ENCODE measurements around the gene COBL. TPM values are rescaled to one million over a fixed set of nuclear protein-coding genes. Genes with fewer than 3 reads are reported as not detected.
"Not testable (repeated sequence)": the region's sequence is repeated elsewhere in the genome, so short reads cannot be mapped to it uniquely, and the experiment has no call there.

Gene COBL
- total RNA-seq, 1 donor from 2014 or later: 53.2 TPM

GRCh38 chr7:51220226-51220625 lies 96.4 kb downstream of the COBL start:
- no peak overlapping the region for H3K27ac ChIP-seq (ENCODE audit: low read depth, low read length)
- no peaks in the 10 kb centered on the region for H3K27me3 ChIP-seq (ENCODE audit: control insufficient read depth in 3 of 3, insufficient read depth in 3 of 3, low read length in 3 of 3)
- H3K9ac ChIP-seq (ENCODE audit: low read depth in 1 of 3, low read length in 3 of 3): no peak overlapping the region
- no peaks in the 10 kb centered on the region for H3K9me3 ChIP-seq (ENCODE audit: control insufficient read depth in 3 of 3, low read length in 3 of 3)
- H3K4me1 ChIP-seq (ENCODE audit: control insufficient read depth in 3 of 3, insufficient read depth in 3 of 3, low read length in 3 of 3): peaks cover 2 to 13% (median 2%) of the 10 kb centered on the region in 3 donors
- H3K36me3 ChIP-seq (ENCODE audit: control insufficient read depth in 3 of 3, insufficient read depth in 3 of 3, low read length in 3 of 3): no peaks in the 10 kb centered on the region
- no peak overlapping the region for H3K4me3 ChIP-seq (ENCODE audit: low read length in 3 of 3)

- no peaks in the 10 kb centered on the region for H3K36me3 ChIP-seq (ENCODE audit: control insufficient read depth in 3 of 3, insufficient read depth in 3 of 3, low read length in 3 of 3)
- H3K9me3 ChIP-seq (ENCODE audit: control insufficient read depth in 3 of 3, low read length in 3 of 3): no peaks in the 10 kb centered on the region
- peaks cover 0 to 6% (median 0%) of the 10 kb centered on the region in 3 donors for H3K4me1 ChIP-seq (ENCODE audit: control insufficient read depth in 3 of 3, insufficient read depth in 3 of 3, low read length in 3 of 3)
- H3K4me3 ChIP-seq (ENCODE audit: low read length in 3 of 3): no peak overlapping the region
- no peak overlapping the region for H3K9ac ChIP-seq (ENCODE audit: low read depth in 1 of 3, low read length in 3 of 3)
- H3K27ac ChIP-seq (ENCODE audit: low read depth, low read length): no peak overlapping the region
- no peaks in the 10 kb centered on the region for H3K27me3 ChIP-seq (ENCODE audit: control insufficient read depth in 3 of 3, insufficient read depth in 3 of 3, low read length in 3 of 3)
These were observed 97.2 kb downstream of the COBL start for GRCh38 chr7:51219261-51219988.

GRCh38 chr7:51217804-51218203 lies 98.8 kb downstream of the COBL start:
- no peak overlapping the region for H3K27ac ChIP-seq (ENCODE audit: low read depth, low read length)
- H3K4me1 ChIP-seq (ENCODE audit: control insufficient read depth in 3 of 3, insufficient read depth in 3 of 3, low read length in 3 of 3): no peaks in the 10 kb centered on the region
- H3K36me3 ChIP-seq (ENCODE audit: control insufficient read depth in 3 of 3, insufficient read depth in 3 of 3, low read length in 3 of 3): no peaks in the 10 kb centered on the region
- H3K27me3 ChIP-seq (ENCODE audit: control insufficient read depth in 3 of 3, insufficient read depth in 3 of 3, low read length in 3 of 3): no peaks in the 10 kb centered on the region
- no peak overlapping the region for H3K9ac ChIP-seq (ENCODE audit: low read depth in 1 of 3, low read length in 3 of 3)
- no peaks in the 10 kb centered on the region for H3K9me3 ChIP-seq (ENCODE audit: control insufficient read depth in 3 of 3, low read length in 3 of 3)
- no peak overlapping the region for H3K4me3 ChIP-seq (ENCODE audit: low read length in 3 of 3)

GRCh38 chr7:51214098-51214497 lies 102.5 kb downstream of the COBL start:
- H3K4me1 ChIP-seq (ENCODE audit: control insufficient read depth in 3 of 3, insufficient read depth in 3 of 3, low read length in 3 of 3): no peaks in the 10 kb centered on the region
- no peak overlapping the region for H3K4me3 ChIP-seq (ENCODE audit: low read length in 3 of 3)
- H3K9me3 ChIP-seq (ENCODE audit: control insufficient read depth in 3 of 3, low read length in 3 of 3): no peaks in the 10 kb centered on the region
- H3K27ac ChIP-seq (ENCODE audit: low read depth, low read length): no peak overlapping the region
- H3K36me3 ChIP-seq (ENCODE audit: control insufficient read depth in 3 of 3, insufficient read depth in 3 of 3, low read length in 3 of 3): no peaks in the 10 kb centered on the region
- H3K27me3 ChIP-seq (ENCODE audit: control insufficient read depth in 3 of 3, insufficient read depth in 3 of 3, low read length in 3 of 3): no peaks in the 10 kb centered on the region
- H3K9ac ChIP-seq (ENCODE audit: low read depth in 1 of 3, low read length in 3 of 3): no peak overlapping the region

GRCh38 chr7:51213618-51214017 lies 103.0 kb downstream of the COBL start:
- Histone ChIP-seq H3K9me3 (ENCODE audit: control insufficient read depth in 3 of 3, low read length in 3 of 3) (no peaks in the 10 kb centered on the region), H3K4me1 (ENCODE audit: control insufficient read depth in 3 of 3, insufficient read depth in 3 of 3, low read length in 3 of 3) (no peaks in the 10 kb centered on the region), H3K27ac (ENCODE audit: low read depth, low read length) (no peak overlapping the region), H3K9ac (ENCODE audit: low read depth in 1 of 3, low read length in 3 of 3) (no peak overlapping the region), H3K27me3 (ENCODE audit: control insufficient read depth in 3 of 3, insufficient read depth in 3 of 3, low read length in 3 of 3) (no peaks in the 10 kb centered on the region), H3K36me3 (ENCODE audit: control insufficient read depth in 3 of 3, insufficient read depth in 3 of 3, low read length in 3 of 3) (no peaks in the 10 kb centered on the region), H3K4me3 (ENCODE audit: low read length in 3 of 3) (no peak overlapping the region)

GRCh38 chr7:51210766-51211165 lies 105.8 kb downstream of the COBL start:
- Histone ChIP-seq H3K27me3 (ENCODE audit: control insufficient read depth in 3 of 3, insufficient read depth in 3 of 3, low read length in 3 of 3) (no peaks in the 10 kb centered on the region), H3K4me1 (ENCODE audit: control insufficient read depth in 3 of 3, insufficient read depth in 3 of 3, low read length in 3 of 3) (no peaks in the 10 kb centered on the region), H3K9ac (ENCODE audit: low read depth in 1 of 3, low read length in 3 of 3) (no peak overlapping the region), H3K4me3 (ENCODE audit: low read length in 3 of 3) (no peak overlapping the region), H3K27ac (ENCODE audit: low read depth, low read length) (no peak overlapping the region), H3K36me3 (ENCODE audit: control insufficient read depth in 3 of 3, insufficient read depth in 3 of 3, low read length in 3 of 3) (no peaks in the 10 kb centered on the region), H3K9me3 (ENCODE audit: control insufficient read depth in 3 of 3, low read length in 3 of 3) (no peaks in the 10 kb centered on the region)

- no peak overlapping the region for H3K27ac ChIP-seq (ENCODE audit: low read depth, low read length)
- H3K9me3 ChIP-seq (ENCODE audit: control insufficient read depth in 3 of 3, low read length in 3 of 3): no peaks in the 10 kb centered on the region
- no peaks in the 10 kb centered on the region for H3K4me1 ChIP-seq (ENCODE audit: control insufficient read depth in 3 of 3, insufficient read depth in 3 of 3, low read length in 3 of 3)
- no peak overlapping the region for H3K4me3 ChIP-seq (ENCODE audit: low read length in 3 of 3)
- no peaks in the 10 kb centered on the region for H3K27me3 ChIP-seq (ENCODE audit: control insufficient read depth in 3 of 3, insufficient read depth in 3 of 3, low read length in 3 of 3)
- H3K9ac ChIP-seq (ENCODE audit: low read depth in 1 of 3, low read length in 3 of 3): no peak overlapping the region
- H3K36me3 ChIP-seq (ENCODE audit: control insufficient read depth in 3 of 3, insufficient read depth in 3 of 3, low read length in 3 of 3): no peaks in the 10 kb centered on the region
These were observed 107.2 kb downstream of the COBL start for GRCh38 chr7:51209426-51209825.

GRCh38 chr7:51208125-51208524 lies 108.5 kb downstream of the COBL start:
- not testable (repeated sequence) for H3K4me1 ChIP-seq (ENCODE audit: control insufficient read depth in 3 of 3, insufficient read depth in 3 of 3, low read length in 3 of 3); H3K4me3 ChIP-seq (ENCODE audit: low read length in 3 of 3); H3K27ac ChIP-seq (ENCODE audit: low read depth, low read length); H3K27me3 ChIP-seq (ENCODE audit: control insufficient read depth in 3 of 3, insufficient read depth in 3 of 3, low read length in 3 of 3); H3K9ac ChIP-seq (ENCODE audit: low read depth in 1 of 3, low read length in 3 of 3); H3K36me3 ChIP-seq (ENCODE audit: control insufficient read depth in 3 of 3, insufficient read depth in 3 of 3, low read length in 3 of 3); H3K9me3 ChIP-seq (ENCODE audit: control insufficient read depth in 3 of 3, low read length in 3 of 3)

- H3K9me3 ChIP-seq (ENCODE audit: control insufficient read depth in 3 of 3, low read length in 3 of 3): peaks cover 0 to under 1% (median 0%) of the 10 kb centered on the region in 3 donors
- H3K4me3 ChIP-seq (ENCODE audit: low read length in 3 of 3): no peak overlapping the region
- no peak overlapping the region for H3K27ac ChIP-seq (ENCODE audit: low read depth, low read length)
- peaks cover 0 to 4% (median 0%) of the 10 kb centered on the region in 3 donors for H3K4me1 ChIP-seq (ENCODE audit: control insufficient read depth in 3 of 3, insufficient read depth in 3 of 3, low read length in 3 of 3)
- no peaks in the 10 kb centered on the region for H3K36me3 ChIP-seq (ENCODE audit: control insufficient read depth in 3 of 3, insufficient read depth in 3 of 3, low read length in 3 of 3)
- no peaks in the 10 kb centered on the region for H3K27me3 ChIP-seq (ENCODE audit: control insufficient read depth in 3 of 3, insufficient read depth in 3 of 3, low read length in 3 of 3)
- no peak overlapping the region for H3K9ac ChIP-seq (ENCODE audit: low read depth in 1 of 3, low read length in 3 of 3)
These were observed 118.0 kb downstream of the COBL start for GRCh38 chr7:51198654-51199053.

- peaks cover 2 to 5% (median 3%) of the 10 kb centered on the region in 3 donors for H3K36me3 ChIP-seq (ENCODE audit: control insufficient read depth in 3 of 3, insufficient read depth in 3 of 3, low read length in 3 of 3)
- H3K27me3 ChIP-seq (ENCODE audit: control insufficient read depth in 3 of 3, insufficient read depth in 3 of 3, low read length in 3 of 3): no peaks in the 10 kb centered on the region
- no peaks in the 10 kb centered on the region for H3K9me3 ChIP-seq (ENCODE audit: control insufficient read depth in 3 of 3, low read length in 3 of 3)
- peaks cover 5 to 21% (median 7%) of the 10 kb centered on the region in 3 donors for H3K4me1 ChIP-seq (ENCODE audit: control insufficient read depth in 3 of 3, insufficient read depth in 3 of 3, low read length in 3 of 3)
- no peak overlapping the region for H3K9ac ChIP-seq (ENCODE audit: low read depth in 1 of 3, low read length in 3 of 3)
- H3K27ac ChIP-seq (ENCODE audit: low read depth, low read length): no peak overlapping the region
- no peak overlapping the region for H3K4me3 ChIP-seq (ENCODE audit: low read length in 3 of 3)
These were observed 125.6 kb downstream of the COBL start for GRCh38 chr7:51190969-51191368.

Data from skeletal muscle tissue (tissue), 4 donors.